BE2C (cell line): ENCODE results near the gene CPED1.

ENCODE experiments used
- DNase-seq: peaks from one replicate; pipeline ENCODE4 v3.0.0-alpha.2; 2020
- H3K27me3 ChIP-seq: fragments of 250-450 bp; sonication (Bioruptor Pico); 2 replicates; pipeline ENCODE4 v1.5.1; 2020; ENCODE audit warnings: mild to moderate bottlenecking
- H3K36me3 ChIP-seq: fragments of 250-450 bp; sonication (Bioruptor Pico); 2 replicates; pipeline ENCODE4 v1.5.1; 2020; ENCODE audit warnings: mild to moderate bottlenecking
- H3K4me1 ChIP-seq: fragments of 250-450 bp; sonication (Bioruptor Pico); 2 replicates; pipeline ENCODE4 v1.5.1; 2020
- H3K4me3 ChIP-seq: 2 replicates; pipeline ENCODE4 v1.5.1; 2011; ENCODE audit warnings: low read depth, low read length
- H3K9me3 ChIP-seq: fragments of 250-450 bp; sonication (Bioruptor Pico); 2 replicates; pipeline ENCODE4 v1.5.1; 2020
- CTCF ChIP-seq: IDR thresholded peaks from 2 replicates; pipeline ENCODE4 v1.5.1; 2012; ENCODE audit warnings: mild to moderate bottlenecking, low read depth, low read length

The CPED1 gene

GRCh38 chr7:121329191-121330052 is 340.9 kb downstream of the CPED1 start:
- Histone ChIP-seq H3K27me3 (peaks cover 66% of the 10 kb centered on the region), H3K9me3 (no peaks in the 10 kb centered on the region), H3K36me3 (no peaks in the 10 kb centered on the region), H3K4me3 (no peak overlapping the region), H3K4me1 (no peaks in the 10 kb centered on the region)
- no peak for TF ChIP-seq CTCF
- no peak for DNase-seq

GRCh38 chr7:121330053-121330833 is 341.7 kb downstream of the CPED1 start:
- Histone ChIP-seq H3K27me3 (peaks cover 75% of the 10 kb centered on the region), H3K9me3 (no peaks in the 10 kb centered on the region), H3K4me3 (0 out of 2 replicates have a peak overlapping the region, but pooled peaks have one; percentile 9), H3K4me1 (no peaks in the 10 kb centered on the region), H3K36me3 (no peaks in the 10 kb centered on the region)
- TF ChIP-seq CTCF = no peak
- no peak for DNase-seq

GRCh38 chr7:121331048-121331447 is 342.5 kb downstream of the CPED1 start:
- H3K36me3 ChIP-seq = no peaks in the 10 kb centered on the region
- no peaks in the 10 kb centered on the region for H3K9me3 ChIP-seq
- H3K4me1 ChIP-seq = no peaks in the 10 kb centered on the region
- H3K27me3 ChIP-seq = peaks cover 82% of the 10 kb centered on the region
- no peak for DNase-seq
- no peak overlapping the region for H3K4me3 ChIP-seq
- no peak for TF ChIP-seq CTCF

DNA sequence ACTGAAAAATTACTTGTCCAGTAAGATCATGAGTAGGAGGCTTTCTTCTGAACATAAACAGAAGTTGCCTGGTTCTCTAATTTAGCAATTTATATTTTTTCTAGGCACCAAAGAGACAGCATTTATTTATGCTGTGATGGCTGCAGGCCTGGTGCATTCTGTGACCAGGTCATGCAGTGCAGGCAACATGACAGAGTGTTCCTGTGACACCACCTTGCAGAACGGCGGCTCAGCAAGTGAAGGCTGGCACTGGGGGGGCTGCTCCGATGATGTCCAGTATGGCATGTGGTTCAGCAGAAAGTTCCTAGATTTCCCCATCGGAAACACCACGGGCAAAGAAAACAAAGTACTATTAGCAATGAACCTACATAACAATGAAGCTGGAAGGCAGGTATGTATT is 343.1 kb downstream of the CPED1 start:
- H3K36me3 ChIP-seq = no peaks in the 10 kb centered on the region
- no peaks in the 10 kb centered on the region for H3K9me3 ChIP-seq
- H3K4me1 ChIP-seq = no peaks in the 10 kb centered on the region
- H3K4me3 ChIP-seq = no peak overlapping the region
- DNase-seq = no peak
- H3K27me3 ChIP-seq = peaks cover 85% of the 10 kb centered on the region
- no peak for TF ChIP-seq CTCF

GRCh38 chr7:121334376-121334775 is 345.9 kb downstream of the CPED1 start:
- no peak overlapping the region for H3K4me3 ChIP-seq
- TF ChIP-seq CTCF = no peak
- peaks cover 89% of the 10 kb centered on the region for H3K27me3 ChIP-seq
- no peaks in the 10 kb centered on the region for H3K4me1 ChIP-seq
- no peaks in the 10 kb centered on the region for H3K36me3 ChIP-seq
- DNase-seq = no peak
- no peaks in the 10 kb centered on the region for H3K9me3 ChIP-seq
